Activated CD8-positive, alpha-beta memory T cell treated with anti-CD3 and anti-CD28 coated beads, Interleukin-2, amount 50 U/mL, for 48 hours (primary cell): ENCODE measurements around the gene CDKN3.
"Not testable (repeated sequence)": the region's sequence is repeated elsewhere in the genome, so short reads cannot be mapped to it uniquely, and the experiment has no call there.

Experiments
- DNase-seq: peaks from one replicate; pipeline ENCODE4 v3.0.0-alpha.2; 2020

The CDKN3 gene

DNA sequence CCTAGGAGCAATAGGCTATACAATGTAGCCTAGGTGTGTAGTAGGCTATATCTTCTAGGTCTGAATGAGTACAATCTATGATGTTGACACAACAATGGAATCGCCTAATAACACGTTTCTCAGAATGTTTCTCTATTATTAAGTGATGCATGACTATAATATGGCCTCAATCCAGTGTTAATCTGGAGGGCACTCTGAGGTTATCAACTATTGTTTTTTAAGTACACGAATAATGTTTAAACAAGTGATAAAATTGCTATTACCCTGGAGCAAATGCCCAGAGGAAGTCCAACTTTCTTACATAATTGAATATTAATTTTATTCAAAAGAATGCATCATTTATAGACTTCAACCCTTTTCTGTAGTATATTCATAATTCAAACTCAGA lies 60.8 kb downstream of the CDKN3 start:
- DNase-seq: no peak

DNA sequence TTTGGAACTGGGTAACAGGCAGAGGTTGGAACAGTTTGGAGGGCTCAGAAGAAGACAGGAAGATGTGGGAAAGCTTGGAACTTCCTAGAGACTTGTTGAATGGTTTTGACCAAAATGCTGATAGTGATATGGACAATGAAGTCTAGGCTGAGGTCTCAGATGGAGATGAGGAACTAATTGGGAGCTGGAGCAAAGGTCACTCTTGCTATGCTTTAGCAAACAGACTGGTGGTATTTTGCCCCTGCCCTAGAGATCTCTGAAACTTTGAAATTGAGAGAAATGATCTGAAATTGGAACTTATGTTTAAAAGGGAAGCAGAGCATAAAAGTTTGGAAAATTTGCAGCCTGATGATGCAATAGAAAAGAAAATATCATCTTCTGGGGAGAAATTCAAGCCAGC lies 61.7 kb downstream of the CDKN3 start:
- DNase-seq: not testable (repeated sequence)

DNA sequence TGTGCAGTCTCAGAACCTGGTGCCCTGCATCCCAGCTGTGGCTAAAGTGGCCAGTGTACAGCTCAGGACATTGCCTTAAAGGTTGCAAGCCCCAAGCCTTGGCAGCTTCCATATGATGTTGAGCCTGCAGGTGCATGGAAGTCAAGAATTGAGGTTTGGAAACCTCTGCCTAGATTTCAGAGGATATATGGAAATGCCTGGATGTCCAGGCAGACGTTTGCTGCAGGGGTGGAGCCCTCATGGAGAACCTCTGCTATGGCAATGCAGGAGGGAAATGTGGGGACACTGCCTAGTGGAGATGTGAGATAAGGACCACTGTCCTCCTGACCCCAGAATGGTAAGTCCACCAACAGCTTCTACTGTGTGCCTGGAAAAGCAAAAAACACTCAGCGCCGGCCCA lies 62.3 kb downstream of the CDKN3 start:
- no peak for DNase-seq

DNA sequence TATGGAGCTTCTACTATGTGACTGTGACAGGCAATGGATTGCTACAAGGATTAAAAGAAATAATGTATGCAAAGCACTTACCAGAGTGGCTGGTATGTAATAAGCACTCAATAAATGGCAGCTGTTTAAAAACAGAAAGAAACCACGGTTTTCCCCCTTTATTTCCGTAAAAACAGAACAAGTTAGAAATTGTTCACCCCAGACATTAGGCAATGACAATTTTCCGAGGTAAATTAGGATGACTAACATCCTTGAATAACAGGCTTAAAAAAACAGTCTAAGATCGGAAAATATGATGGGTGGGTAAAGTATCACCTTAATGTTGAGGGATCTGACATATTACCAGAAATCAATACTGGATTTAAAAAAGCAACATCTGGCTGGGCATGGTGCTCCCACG lies 65.2 kb downstream of the CDKN3 start:
- no peak for DNase-seq

DNA sequence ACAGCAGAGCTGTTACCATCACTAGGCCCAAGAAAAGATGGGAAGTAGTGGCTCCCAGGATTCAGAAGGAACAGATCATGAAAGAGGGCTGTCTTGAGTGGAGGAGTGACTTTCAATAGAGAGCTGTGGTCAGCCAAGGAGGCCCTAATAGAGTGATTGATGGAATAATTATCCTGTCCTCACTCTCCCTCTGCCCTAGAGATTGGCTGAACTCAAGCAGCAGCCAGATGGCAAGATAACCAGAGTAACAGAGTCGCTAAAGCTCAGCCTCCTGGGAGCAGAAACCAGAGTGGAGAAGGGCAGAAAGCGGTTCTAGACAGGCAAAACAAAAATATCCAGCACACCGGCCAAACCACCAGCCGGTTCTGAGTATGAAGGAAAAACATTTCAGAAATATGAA lies 68.8 kb downstream of the CDKN3 start:
- no peak for DNase-seq

DNA sequence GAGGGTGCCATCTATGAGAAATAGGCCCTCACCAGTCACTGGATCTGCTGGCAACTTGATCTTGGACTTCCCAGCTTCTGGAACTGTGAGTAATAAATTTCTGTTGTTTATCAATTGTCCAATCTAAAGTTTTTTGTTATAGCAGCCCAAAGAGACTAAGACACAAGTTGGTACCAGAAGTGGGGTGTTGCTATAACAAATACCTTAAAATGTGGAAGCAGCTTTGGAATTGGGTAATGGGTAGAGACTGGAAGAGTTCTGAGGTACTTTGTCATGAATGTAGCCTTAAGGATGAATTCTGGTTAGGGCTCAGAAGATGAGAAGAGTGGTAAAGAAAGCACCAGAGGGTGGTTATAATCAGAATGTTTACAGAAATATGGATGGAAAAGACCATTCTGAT lies 70.5 kb downstream of the CDKN3 start:
- no peak for DNase-seq
